Esophagus muscularis mucosa (tissue), 3 donors: ENCODE data around the gene SH3YL1.

Source experiments
- CTCF ChIP-seq, 3 experiments: fragments of 200-600 bp in 2 of 3; fragments of 450-650 bp in 1 of 3; sonication (generic) in 2 of 3; IDR thresholded peaks; one replicate each; pipeline ENCODE4 v1.5.1; 2017 to 2019; ENCODE audit warnings: antibody characterized with exemption in 3 of 3, mild to moderate bottlenecking in 2 of 3, moderate library complexity in 1 of 3
- POLR2A ChIP-seq: fragments of 450-650 bp; IDR thresholded peaks from one replicate; pipeline ENCODE4 v1.6.1; 2017; ENCODE audit warnings: antibody characterized with exemption, moderate library complexity, mild to moderate bottlenecking, low read depth

GRCh38 chr2:248724-249123 is 15.1 kb downstream of the SH3YL1 start:
- no peak for TF ChIP-seq POLR2A
- no peak for TF ChIP-seq CTCF (IDR thresholded peaks at IDR 0.05)
